DND-41 (cell line): ENCODE results near the gene COLEC12.

Experiments used
- ATAC-seq: fragments of 200-7000 bp; cut with Tn5 transposase; 3 replicates; pipeline ENCODE4 v1.9.1; 2021; ENCODE audit warnings: low read depth; ENCODE audit not compliant: insufficient read depth
- DNase-seq: peaks from one replicate; pipeline ENCODE4 v3.0.0-alpha.2; 2020
- H2AFZ ChIP-seq: 2 replicates; pipeline ENCODE4 v1.6.0; 2012; ENCODE audit warnings: low read depth, low read length
- H3K27ac ChIP-seq: 2 replicates; pipeline ENCODE4 v1.5.1; 2012; ENCODE audit warnings: low read length, inconsistent platforms
- H3K27me3 ChIP-seq: fragments of 200-600 bp; sonication (generic); 2 replicates; pipeline ENCODE4 v1.6.0; 2012; ENCODE audit warnings: low read length, mild to moderate bottlenecking, inconsistent platforms; ENCODE audit not compliant: insufficient read depth, poor library complexity
- H3K36me3 ChIP-seq: 2 replicates; pipeline ENCODE4 v1.5.1; 2012; ENCODE audit warnings: low read length, inconsistent platforms; ENCODE audit not compliant: insufficient read depth
- H3K4me1 ChIP-seq: 2 replicates; pipeline ENCODE4 v1.5.1; 2012; ENCODE audit warnings: mild to moderate bottlenecking, low read length; ENCODE audit not compliant: insufficient read depth
- H3K4me2 ChIP-seq: 2 replicates; pipeline ENCODE4 v1.6.0; 2012; ENCODE audit warnings: mild to moderate bottlenecking, moderate library complexity, low read length, inconsistent platforms; ENCODE audit not compliant: insufficient read depth
- H3K4me3 ChIP-seq, 2 experiments: fragments of 200-600 bp in 1 of 2; shearing (Covaris generic) in 1 of 2; 2 replicates each; pipeline ENCODE4 v1.5.1; 2012 to 2016; ENCODE audit warnings: inconsistent platforms in 2 of 2, low read length in 2 of 2, mild to moderate bottlenecking in 2 of 2, low read depth in 1 of 2, moderate library complexity in 1 of 2
- H3K79me2 ChIP-seq: 2 replicates; pipeline ENCODE4 v1.6.0; 2012; ENCODE audit warnings: low read length, inconsistent platforms; ENCODE audit not compliant: insufficient read depth
- H3K9ac ChIP-seq: 2 replicates; pipeline ENCODE4 v1.6.0; 2012; ENCODE audit warnings: low read depth, mild to moderate bottlenecking, inconsistent platforms, low read length, moderate library complexity
- H3K9me3 ChIP-seq: 2 replicates; pipeline ENCODE4 v1.5.1; 2012; ENCODE audit warnings: low read length, moderate library complexity, mild to moderate bottlenecking, inconsistent platforms; ENCODE audit not compliant: insufficient read depth, severe bottlenecking
- H4K20me1 ChIP-seq: 2 replicates; pipeline ENCODE4 v1.6.0; 2012; ENCODE audit warnings: low read length; ENCODE audit not compliant: insufficient read depth
- CTCF ChIP-seq: IDR thresholded peaks from 2 replicates; pipeline ENCODE4 v1.5.1; 2012; ENCODE audit warnings: borderline replicate concordance, low read length, moderate library complexity, mild to moderate bottlenecking; ENCODE audit not compliant: poor library complexity, severe bottlenecking; ENCODE audit errors: extremely low read depth
- EZH2 ChIP-seq: IDR thresholded peaks from 3 replicates; pipeline ENCODE4 v1.6.1; 2012; ENCODE audit warnings: borderline replicate concordance, low read depth, mild to moderate bottlenecking, moderate library complexity, low read length, inconsistent platforms; ENCODE audit not compliant: severe bottlenecking

Gene COLEC12

GRCh38 chr18:335733-336132 lies 164.8 kb downstream of the COLEC12 start:
- peaks cover 4% of the 10 kb centered on the region for H3K4me1 ChIP-seq
- no peak overlapping the region for H3K4me2 ChIP-seq
- TF ChIP-seq EZH2 (no peak), CTCF (no peak)

GRCh38 chr18:334575-335132 lies 165.8 kb downstream of the COLEC12 start:
- no peaks in the 10 kb centered on the region for H3K9me3 ChIP-seq
- H3K4me1 ChIP-seq: peaks cover 4% of the 10 kb centered on the region
- H3K4me3 ChIP-seq: no peak overlapping the region
- DNase-seq (no peak), ATAC-seq (no peak)
- no peak overlapping the region for H2AFZ ChIP-seq
- TF ChIP-seq CTCF: no peak
- no peak for TF ChIP-seq EZH2
- H3K27me3 ChIP-seq: peaks cover 7% of the 10 kb centered on the region
- no peaks in the 10 kb centered on the region for H4K20me1 ChIP-seq
- no peak overlapping the region for H3K9ac ChIP-seq
- no peaks in the 10 kb centered on the region for H3K36me3 ChIP-seq
- H3K4me2 ChIP-seq: no peak overlapping the region
- H3K27ac ChIP-seq: no peak overlapping the region
- H3K79me2 ChIP-seq: no peaks in the 10 kb centered on the region

More at GRCh38 chr18:335733-336132, 164.8 kb downstream of the COLEC12 start:
- Histone ChIP-seq H4K20me1 (no peaks in the 10 kb centered on the region), H3K9me3 (no peaks in the 10 kb centered on the region), H3K27me3 (peaks cover 7% of the 10 kb centered on the region), H3K36me3 (no peaks in the 10 kb centered on the region), H2AFZ (no peak overlapping the region), H3K27ac (no peak overlapping the region), H3K9ac (no peak overlapping the region), H3K4me3 (no peak overlapping the region), H3K79me2 (no peaks in the 10 kb centered on the region)
- DNase-seq (no peak), ATAC-seq (no peak)

DNA sequence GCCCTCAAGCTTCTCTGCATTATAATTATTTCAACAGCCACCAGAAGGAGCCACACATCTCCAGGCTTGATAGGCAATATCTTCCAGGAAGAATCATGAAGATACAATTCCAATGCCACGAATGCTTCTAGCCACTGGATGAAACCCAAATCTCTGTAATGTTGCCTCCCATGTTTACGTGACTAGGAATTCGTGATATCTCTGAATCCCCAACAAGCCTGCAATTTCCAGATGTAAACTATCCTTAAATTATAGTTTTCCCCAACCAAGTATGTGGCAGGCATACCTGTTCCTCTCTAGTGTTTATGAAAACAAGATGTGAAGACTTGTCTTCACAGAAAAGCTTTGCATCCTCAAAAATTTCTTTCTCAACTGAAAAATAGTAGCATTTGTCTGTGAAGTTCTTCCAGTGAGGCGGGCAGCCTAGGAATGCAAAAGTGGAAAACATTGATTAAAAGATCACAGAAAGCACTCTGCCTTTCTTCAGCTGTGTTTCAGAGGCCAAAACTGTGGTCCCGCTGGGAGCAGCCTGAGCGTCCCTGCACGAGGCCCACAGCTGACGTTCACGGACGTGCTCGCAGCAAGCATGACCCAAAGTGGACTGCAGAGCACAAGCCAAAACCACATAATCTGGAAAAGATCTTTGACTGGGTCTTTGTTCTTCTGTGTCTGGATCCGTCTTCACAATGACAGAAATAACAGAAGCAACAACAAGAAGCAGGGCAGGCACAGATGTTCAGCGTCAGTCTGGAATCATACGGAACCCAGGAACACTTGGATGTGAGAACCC lies 167.6 kb downstream of the COLEC12 start:
- Histone ChIP-seq H2AFZ (no peak overlapping the region), H3K36me3 (no peaks in the 10 kb centered on the region), H3K79me2 (no peaks in the 10 kb centered on the region), H3K27me3 (peaks cover 6% of the 10 kb centered on the region), H3K4me2 (no peak overlapping the region), H3K4me1 (no peaks in the 10 kb centered on the region; the same call in 1 of the 2 replicates), H3K4me3 (no peak overlapping the region), H3K9ac (no peak overlapping the region), H3K27ac (no peak overlapping the region), H4K20me1 (no peaks in the 10 kb centered on the region), H3K9me3 (no peaks in the 10 kb centered on the region)
- no peak for DNase-seq
- ATAC-seq: no peak
- TF ChIP-seq CTCF (no peak), EZH2 (no peak)
